K562 (cell line): ENCODE data around the gene CMTR1. TPM values are rescaled to one million over a fixed set of nuclear protein-coding genes. Genes with fewer than 3 reads are reported as not detected.
A peak's percentile ranks its signal among the peaks of the same experiment; 100 is the strongest.

Source experiments
- CTCF ChIP-seq, 3 experiments: IDR thresholded peaks in 2 of 3; conservative IDR thresholded peaks in 1 of 3; 2 replicates each; pipeline ENCODE4 v1.5.1; 2011 to 2012; ENCODE audit warnings: low read length in 3 of 3, mild to moderate bottlenecking in 3 of 3, control low read depth in 2 of 3, improper control_type of control experiment in 1 of 3, inconsistent platforms in 1 of 3, low read depth in 1 of 3, mixed read lengths in 1 of 3, moderate library complexity in 1 of 3; ENCODE audit not compliant: insufficient read depth in 2 of 3
- DNMT1 ChIP-seq: fragments of 450-650 bp; IDR thresholded peaks from 2 replicates; pipeline ENCODE4 v1.6.1; 2016; ENCODE audit warnings: antibody characterized with exemption, mild to moderate bottlenecking
- E2F1 ChIP-seq: sonication (generic); formaldehyde crosslinking; IDR thresholded peaks from 2 replicates; pipeline ENCODE4 v1.8.1; 2023; ENCODE audit warnings: mild to moderate bottlenecking, missing genetic modification reagents, moderate library complexity
- FOXK1 ChIP-seq: sonication (generic); formaldehyde crosslinking; IDR thresholded peaks from 2 replicates; pipeline ENCODE4 v1.8.0; 2022; ENCODE audit warnings: missing genetic modification reagents, mild to moderate bottlenecking, borderline replicate concordance
- HNRNPUL1 ChIP-seq: fragments of 200-400 bp; formaldehyde crosslinking; IDR thresholded peaks from 2 replicates; pipeline ENCODE4 v1.6.1; 2017; ENCODE audit warnings: low read length
- MAZ ChIP-seq, 2 experiments: fragments of 450-650 bp in 1 of 2; sonication (generic) in 1 of 2; formaldehyde crosslinking; IDR thresholded peaks in 1 of 2; conservative IDR thresholded peaks in 1 of 2; 2 replicates each; pipeline versions ENCODE4 v1.4.0 to v1.5.0; 2020; ENCODE audit warnings: mild to moderate bottlenecking in 1 of 2, missing genetic modification reagents in 1 of 2
- MTA1 ChIP-seq: fragments of 450-650 bp; IDR thresholded peaks from 2 replicates; pipeline ENCODE4 v1.6.1; 2017; ENCODE audit warnings: borderline replicate concordance
- NR2F6 ChIP-seq: fragments of 450-650 bp; formaldehyde crosslinking; IDR thresholded peaks from 2 replicates; pipeline ENCODE4 v1.4.0; 2020; ENCODE audit warnings: mild to moderate bottlenecking
- SAFB ChIP-seq: fragments of 200-400 bp; formaldehyde crosslinking; IDR thresholded peaks from 2 replicates; pipeline ENCODE4 v1.6.1; 2017; ENCODE audit warnings: low read depth, low read length, borderline replicate concordance
- SMAD3 ChIP-seq: fragments of 450-650 bp; formaldehyde crosslinking; conservative IDR thresholded peaks from 2 replicates; pipeline ENCODE4 v1.4.0; 2020; ENCODE audit warnings: mild to moderate bottlenecking
- SNIP1 ChIP-seq: fragments of 450-650 bp; IDR thresholded peaks from 2 replicates; pipeline ENCODE4 v1.7.1; 2017; ENCODE audit warnings: low read depth, mild to moderate bottlenecking
- SUPT5H ChIP-seq: fragments of 450-650 bp; IDR thresholded peaks from 2 replicates; pipeline ENCODE4 v1.6.1; 2016
- TBL1XR1 ChIP-seq, 2 experiments: IDR thresholded peaks; 2 replicates each; pipeline ENCODE4 v1.6.1; 2012; ENCODE audit warnings: improper control_type of control experiment in 2 of 2, low read length in 2 of 2, mild to moderate bottlenecking in 1 of 2
- TEAD4 ChIP-seq, 2 experiments: sonication (generic) in 1 of 2; formaldehyde crosslinking in 1 of 2; IDR thresholded peaks; 2 replicates each; pipeline versions ENCODE4 v1.6.1 to v1.8.0; 2012 to 2022; ENCODE audit warnings: borderline replicate concordance in 1 of 2, inconsistent platforms in 1 of 2, low read length in 1 of 2, mild to moderate bottlenecking in 1 of 2, missing genetic modification reagents in 1 of 2
- THRAP3 ChIP-seq: fragments of 450-650 bp; IDR thresholded peaks from 2 replicates; pipeline ENCODE4 v1.6.1; 2016; ENCODE audit warnings: mild to moderate bottlenecking, inconsistent platforms, borderline replicate concordance
- ZEB2 ChIP-seq: fragments of 450-650 bp; IDR thresholded peaks from 2 replicates; pipeline ENCODE4 v1.6.1; 2016
- ZMIZ1 ChIP-seq, 2 experiments: fragments of 150-350 bp in 1 of 2; IDR thresholded peaks; 2 replicates each; pipeline ENCODE4 v1.6.1; 2012 to 2016; ENCODE audit warnings: low read depth in 2 of 2, low read length in 2 of 2, mild to moderate bottlenecking in 1 of 2, moderate library complexity in 1 of 2
- ZNF384 ChIP-seq: IDR thresholded peaks from 2 replicates; pipeline ENCODE4 v1.6.1; 2012; ENCODE audit warnings: low read depth, low read length, improper control_type of control experiment
- polyA plus RNA-seq, 8 experiments: library from polyadenylated mRNA; depleted of rRNA in 4 of 8; stranded (reverse) in 5 of 8; unstranded in 3 of 8; fragments of >200 nt; fragmentation: Nextera tagmentation in 2 of 8; fragmentation: Illumina TruSeq in 1 of 8; extraction: Ambion mirVana in 2 of 8; extraction: Trizol in 1 of 8; gene quantifications; 2 replicates each; pipeline versions ENCODE4 v1.2.1 to v1.2.3, GENCODE V29; 2011 to 2014; ENCODE audit warnings: inconsistent platforms in 1 of 8, missing spikeins in 1 of 8
- total RNA-seq, 7 experiments: library from RNA; depleted of rRNA in 6 of 7; stranded (reverse); fragments of >200 nt in 6 of 7; fragmentation: Illumina TruSeq in 2 of 7; extraction: Trizol in 2 of 7; gene quantifications; 2 replicates each; pipeline versions ENCODE4 v1.2.1 to v1.2.3, GENCODE V29; 2011 to 2021; ENCODE audit warnings: low replicate concordance in 1 of 7
- TF ChIP-seq, protein P1 (sequence below): fragments of 450-650 bp; conservative IDR thresholded peaks from 2 replicates; pipeline ENCODE4 v1.6.1; 2016; ENCODE audit warnings: missing genetic modification characterization, low read depth, mild to moderate bottlenecking, missing compliant biosample characterization, moderate library complexity

Gene CMTR1
- total and polyA plus RNA-seq, 9 of the 15 experiments (the other 6 are each of a cell fraction or from before 2014, with no cell fraction given) = 2.9 to 63.5 (median 49.5) TPM

DNA sequence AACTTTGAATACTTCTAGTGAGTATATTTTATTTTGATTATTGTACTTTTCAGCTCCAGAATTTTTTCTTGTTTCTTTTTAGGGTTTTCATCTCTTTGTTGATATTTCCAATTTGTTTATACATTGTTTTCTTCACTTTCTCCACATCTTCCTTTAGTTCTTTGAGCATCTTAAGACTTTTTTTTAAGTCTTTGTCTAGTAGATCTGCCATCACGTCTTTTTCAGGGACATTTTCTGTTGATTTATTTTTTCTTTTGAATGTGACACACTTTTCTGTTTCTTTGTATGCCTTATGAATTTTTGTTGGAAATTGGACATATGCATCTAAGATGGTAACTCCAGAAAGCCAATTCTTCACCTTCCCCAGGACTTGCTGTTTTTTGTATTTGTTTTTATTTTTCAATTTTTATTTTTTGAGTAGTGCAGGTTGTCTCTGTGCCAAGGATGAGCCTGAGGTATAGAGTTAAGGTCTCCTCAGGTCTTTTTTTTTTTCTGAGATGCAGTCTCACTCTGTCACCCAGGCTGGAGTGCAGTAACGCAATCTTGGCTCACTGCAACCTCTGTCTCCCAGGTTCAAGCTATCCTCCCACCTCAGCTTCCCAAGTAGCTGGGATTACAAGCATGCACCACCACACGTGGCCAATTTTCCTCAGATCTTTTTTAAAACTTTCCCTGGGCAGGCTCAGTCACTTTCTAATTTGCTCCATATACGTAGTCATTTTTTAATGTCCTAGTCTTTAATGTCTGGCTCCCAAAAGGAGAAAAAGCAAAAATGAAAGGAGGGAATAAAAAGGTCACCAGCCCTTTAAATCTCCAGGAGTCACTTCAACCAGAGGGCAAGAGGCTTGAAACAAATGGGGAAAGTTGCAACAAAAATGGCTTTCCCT is 6.7 kb upstream of the CMTR1 start (continued):
- TF ChIP-seq MTA1 (0 out of 2 replicates have a peak, but pooled peaks have one; percentile 33), MAZ (CRISPR knock-in tag; conservative IDR thresholded peaks at IDR 0.05 in 1 of 2, IDR thresholded peaks at IDR 0.05 in 1 of 2) (no peak), FOXK1 (no peak), E2F1 (CRISPR knock-in tag) (0 out of 2 replicates have a peak, but pooled peaks have one; percentile 21), ZEB2 (0 out of 2 replicates have a peak, but pooled peaks have one; percentile 14), ZNF384 (peak; percentile 27; the same call in 1 of the 2 replicates), SAFB (no peak), THRAP3 (peak; percentile 81; the same call in 1 of the 2 replicates), CTCF (IDR thresholded peaks at IDR 0.05 in 2 of 3, conservative IDR thresholded peaks at IDR 0.05 in 1 of 3; ENCODE audit: insufficient read depth in 2 of 3, low read depth in 1 of 3, low read length in 3 of 3) (no peak), TEAD4 (IDR thresholded peaks at IDR 0.05; ENCODE audit: low read length) (no peak), TEAD4 (CRISPR knock-in tag; IDR thresholded peaks at IDR 0.05; ENCODE audit: borderline replicate concordance) (no peak), NR2F6 (CRISPR knock-in tag) (no peak), HNRNPUL1 (no peak), TBL1XR1 (IDR thresholded peaks at IDR 0.05; ENCODE audit: low read length in 2 of 2) (0 out of 4 replicates have a peak, but pooled peaks of 1 of the 2 experiments have one; percentile 4), SUPT5H (0 out of 2 replicates have a peak, but pooled peaks have one; percentile 7), SNIP1 (no peak), ZMIZ1 (IDR thresholded peaks at IDR 0.05; ENCODE audit: low read depth in 2 of 2, low read length in 2 of 2) (no peak), SMAD3 (CRISPR knock-in tag) (no peak), DNMT1 (peak; percentile 90; the same call in 1 of the 2 replicates)
- TF ChIP-seq, protein P1, sequence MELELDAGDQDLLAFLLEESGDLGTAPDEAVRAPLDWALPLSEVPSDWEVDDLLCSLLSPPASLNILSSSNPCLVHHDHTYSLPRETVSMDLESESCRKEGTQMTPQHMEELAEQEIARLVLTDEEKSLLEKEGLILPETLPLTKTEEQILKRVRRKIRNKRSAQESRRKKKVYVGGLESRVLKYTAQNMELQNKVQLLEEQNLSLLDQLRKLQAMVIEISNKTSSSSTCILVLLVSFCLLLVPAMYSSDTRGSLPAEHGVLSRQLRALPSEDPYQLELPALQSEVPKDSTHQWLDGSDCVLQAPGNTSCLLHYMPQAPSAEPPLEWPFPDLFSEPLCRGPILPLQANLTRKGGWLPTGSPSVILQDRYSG = no peak
